Astrocyte (in vitro differentiated cells and primary cell): ENCODE data around the gene FOXK2. TPM values are rescaled to one million over a fixed set of nuclear protein-coding genes. Genes with fewer than 3 reads are reported as not detected.

Experiments used
- DNase-seq: peaks from one replicate; pipeline ENCODE4 v3.0.0-alpha.2; 2010; ENCODE audit warnings: low read depth
- FAIRE-seq: peaks from 2 replicates; lab custom pipeline; 2011; peaks lifted over from hg19 to GRCh38; lab: Jason Lieb, UNC
- H2AFZ ChIP-seq: 2 replicates; pipeline ENCODE4 v1.6.0; 2012; ENCODE audit warnings: low read depth, low read length, inconsistent platforms
- H3K27ac ChIP-seq: 2 replicates; pipeline ENCODE4 v1.5.1; 2011; ENCODE audit warnings: low read depth, low read length, inconsistent platforms
- H3K27me3 ChIP-seq: 2 replicates; pipeline ENCODE4 v1.6.0; 2011; ENCODE audit warnings: low read length, inconsistent platforms; ENCODE audit not compliant: insufficient read depth
- H3K36me3 ChIP-seq: 2 replicates; pipeline ENCODE4 v1.5.1; 2011; ENCODE audit warnings: low read length, inconsistent platforms; ENCODE audit not compliant: insufficient read depth
- H3K4me1 ChIP-seq: 2 replicates; pipeline ENCODE4 v1.5.1; 2011; ENCODE audit warnings: low read length, inconsistent platforms; ENCODE audit not compliant: insufficient read depth
- H3K4me2 ChIP-seq: 2 replicates; pipeline ENCODE4 v1.6.0; 2012; ENCODE audit warnings: low read length, inconsistent platforms
- H3K4me3 ChIP-seq: 2 replicates; pipeline ENCODE4 v1.5.1; 2011; ENCODE audit warnings: low read depth, mild to moderate bottlenecking, low read length, inconsistent platforms; ENCODE audit not compliant: insufficient read depth
- H3K79me2 ChIP-seq: 2 replicates; pipeline ENCODE4 v1.6.0; 2012; ENCODE audit warnings: mild to moderate bottlenecking, low read length, inconsistent platforms; ENCODE audit not compliant: insufficient read depth
- H3K9ac ChIP-seq: 2 replicates; pipeline ENCODE4 v1.6.0; 2012; ENCODE audit warnings: mild to moderate bottlenecking, low read length, inconsistent platforms
- H3K9me3 ChIP-seq: 2 replicates; pipeline ENCODE4 v1.5.1; 2012; ENCODE audit warnings: low read depth, mild to moderate bottlenecking, low read length, inconsistent platforms; ENCODE audit not compliant: insufficient read depth
- H4K20me1 ChIP-seq: 2 replicates; pipeline ENCODE4 v1.6.0; 2012; ENCODE audit warnings: low read length, inconsistent platforms; ENCODE audit not compliant: insufficient read depth
- H3K27ac Mint-ChIP-seq: one replicate; pipeline ENCODE4 v1.8.0; 2021; ENCODE audit warnings: mild to moderate bottlenecking, mixed read lengths; ENCODE audit not compliant: unreplicated experiment
- H3K27me3 Mint-ChIP-seq: one replicate; pipeline ENCODE4 v1.8.0; 2021; ENCODE audit warnings: low read depth, mixed read lengths; ENCODE audit not compliant: unreplicated experiment
- H3K36me3 Mint-ChIP-seq: one replicate; pipeline ENCODE4 v1.8.0; 2021; ENCODE audit warnings: low read depth, mixed read lengths; ENCODE audit not compliant: unreplicated experiment
- H3K4me1 Mint-ChIP-seq: one replicate; pipeline ENCODE4 v1.8.0; 2021; ENCODE audit warnings: low read depth, mixed read lengths; ENCODE audit not compliant: unreplicated experiment
- H3K4me3 Mint-ChIP-seq: one replicate; pipeline ENCODE4 v1.8.0; 2021; ENCODE audit warnings: mild to moderate bottlenecking, moderate library complexity, mixed read lengths; ENCODE audit not compliant: unreplicated experiment
- H3K9me3 Mint-ChIP-seq: one replicate; pipeline ENCODE4 v1.8.0; 2021; ENCODE audit warnings: mild to moderate bottlenecking, mixed read lengths; ENCODE audit not compliant: unreplicated experiment
- EZH2 ChIP-seq: IDR thresholded peaks from 2 replicates; pipeline ENCODE4 v1.6.1; 2012; ENCODE audit warnings: mild to moderate bottlenecking, low read length, inconsistent platforms; ENCODE audit not compliant: insufficient read depth
- total RNA-seq: library from RNA; stranded (reverse); gene quantifications from 2 replicates; pipeline ENCODE4 v1.2.1, GENCODE V29; 2021
- TF ChIP-seq, protein P1 (sequence below): IDR thresholded peaks from 2 replicates; pipeline ENCODE4 v1.5.1; 2011; ENCODE audit warnings: low read depth, mild to moderate bottlenecking, inconsistent platforms, low read length, moderate library complexity; ENCODE audit not compliant: insufficient read depth

FOXK2 gene
- total RNA-seq, 1 donor from 2014 or later, result 68.0 TPM

DNA sequence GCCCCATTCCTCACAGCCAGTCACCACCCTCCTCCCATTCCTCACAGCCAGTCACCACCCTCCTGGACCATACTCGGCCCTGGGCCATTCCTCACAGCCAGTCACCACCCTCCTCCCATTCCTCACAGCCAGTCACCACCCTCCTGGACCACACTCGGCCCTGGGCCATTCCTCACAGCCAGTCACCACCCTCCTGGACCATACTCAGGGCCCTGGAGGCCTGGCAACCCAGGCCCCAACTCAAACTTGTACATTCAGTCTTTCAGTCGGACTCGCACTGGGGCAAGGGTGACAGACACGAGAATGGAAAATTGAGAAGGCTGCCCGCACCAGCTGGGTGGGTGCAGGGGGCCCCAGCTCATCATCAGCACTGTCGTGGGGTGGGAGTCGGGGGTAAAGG, 30.4 kb upstream of the FOXK2 start:
- H3K27ac Mint-ChIP-seq, result no peak overlapping the region

DNA sequence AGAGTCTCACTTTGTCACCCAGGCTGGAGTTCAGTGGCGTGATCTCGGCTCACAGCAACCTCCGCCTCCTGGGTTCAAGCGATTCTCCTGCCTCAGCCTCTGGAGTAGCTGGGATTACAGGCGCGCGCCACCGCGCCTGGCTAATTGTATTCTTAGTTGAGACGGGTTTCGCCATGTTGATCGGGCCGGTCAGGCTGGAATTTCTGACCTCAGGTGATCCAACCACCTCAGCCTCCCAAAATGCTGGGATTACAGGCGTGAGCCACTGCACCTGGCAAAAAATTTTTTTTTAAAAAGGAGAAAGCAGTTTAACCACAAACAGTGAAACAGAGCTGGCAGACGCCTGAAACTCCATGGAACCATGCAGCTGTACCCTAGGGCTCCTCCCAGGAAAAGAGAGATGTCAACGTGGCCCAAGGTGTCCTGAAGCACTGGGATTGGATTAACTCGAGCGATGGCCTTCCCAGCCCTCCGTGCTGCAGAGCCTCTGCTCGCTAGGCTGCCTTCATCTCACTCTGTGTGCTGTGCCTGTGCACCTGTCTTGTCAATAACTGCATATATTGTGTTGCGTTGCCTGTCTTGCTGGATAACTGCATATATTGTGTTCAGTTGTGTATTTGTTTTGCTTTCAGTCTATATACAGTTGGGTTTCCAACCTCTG, 29.6 kb upstream of the FOXK2 start:
- no peak overlapping the region for H3K27ac Mint-ChIP-seq
- no peaks in the 10 kb centered on the region for H3K9me3 Mint-ChIP-seq
- H4K20me1 ChIP-seq, result peaks cover 3% of the 10 kb centered on the region
- no peaks in the 10 kb centered on the region for H3K79me2 ChIP-seq
- no peak for TF ChIP-seq EZH2
- TF ChIP-seq, protein P1, sequence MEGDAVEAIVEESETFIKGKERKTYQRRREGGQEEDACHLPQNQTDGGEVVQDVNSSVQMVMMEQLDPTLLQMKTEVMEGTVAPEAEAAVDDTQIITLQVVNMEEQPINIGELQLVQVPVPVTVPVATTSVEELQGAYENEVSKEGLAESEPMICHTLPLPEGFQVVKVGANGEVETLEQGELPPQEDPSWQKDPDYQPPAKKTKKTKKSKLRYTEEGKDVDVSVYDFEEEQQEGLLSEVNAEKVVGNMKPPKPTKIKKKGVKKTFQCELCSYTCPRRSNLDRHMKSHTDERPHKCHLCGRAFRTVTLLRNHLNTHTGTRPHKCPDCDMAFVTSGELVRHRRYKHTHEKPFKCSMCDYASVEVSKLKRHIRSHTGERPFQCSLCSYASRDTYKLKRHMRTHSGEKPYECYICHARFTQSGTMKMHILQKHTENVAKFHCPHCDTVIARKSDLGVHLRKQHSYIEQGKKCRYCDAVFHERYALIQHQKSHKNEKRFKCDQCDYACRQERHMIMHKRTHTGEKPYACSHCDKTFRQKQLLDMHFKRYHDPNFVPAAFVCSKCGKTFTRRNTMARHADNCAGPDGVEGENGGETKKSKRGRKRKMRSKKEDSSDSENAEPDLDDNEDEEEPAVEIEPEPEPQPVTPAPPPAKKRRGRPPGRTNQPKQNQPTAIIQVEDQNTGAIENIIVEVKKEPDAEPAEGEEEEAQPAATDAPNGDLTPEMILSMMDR, result no peak
- peaks cover 12% of the 10 kb centered on the region for H3K4me1 ChIP-seq
- H3K36me3 ChIP-seq, result peaks cover 3% of the 10 kb centered on the region
- no peak for DNase-seq
- FAIRE-seq, result no peak
- no peak overlapping the region for H3K4me2 ChIP-seq
- H2AFZ ChIP-seq, result no peak overlapping the region
- H3K4me1 Mint-ChIP-seq, result no peaks in the 10 kb centered on the region
- H3K4me3 Mint-ChIP-seq, result no peak overlapping the region
- no peaks in the 10 kb centered on the region for H3K27me3 ChIP-seq
- peaks cover 3% of the 10 kb centered on the region for H3K27me3 Mint-ChIP-seq
- peaks cover 16% of the 10 kb centered on the region for H3K36me3 Mint-ChIP-seq
- H3K9ac ChIP-seq, result no peak overlapping the region
- H3K4me3 ChIP-seq, result no peak overlapping the region
- H3K9me3 ChIP-seq, result no peaks in the 10 kb centered on the region
- no peak overlapping the region for H3K27ac ChIP-seq

More for the DNA sequence above, 30.4 kb upstream of the FOXK2 start:
- Mint-ChIP-seq H3K27me3 (peaks cover 3% of the 10 kb centered on the region), H3K4me3 (no peak overlapping the region), H3K9me3 (no peaks in the 10 kb centered on the region), H3K36me3 (peaks cover 18% of the 10 kb centered on the region), H3K4me1 (no peaks in the 10 kb centered on the region)
- DNase-seq, result peak; percentile 76
- Histone ChIP-seq H4K20me1 (peaks cover 3% of the 10 kb centered on the region), H2AFZ (no peak overlapping the region), H3K79me2 (no peaks in the 10 kb centered on the region), H3K9me3 (no peaks in the 10 kb centered on the region), H3K27ac (no peak overlapping the region), H3K9ac (no peak overlapping the region), H3K27me3 (no peaks in the 10 kb centered on the region), H3K4me2 (no peak overlapping the region), H3K4me3 (no peak overlapping the region), H3K36me3 (peaks cover 9% of the 10 kb centered on the region), H3K4me1 (peaks cover 12% of the 10 kb centered on the region)
- TF ChIP-seq, protein P1, result no peak
- no peak for TF ChIP-seq EZH2
- no peak for FAIRE-seq

DNA sequence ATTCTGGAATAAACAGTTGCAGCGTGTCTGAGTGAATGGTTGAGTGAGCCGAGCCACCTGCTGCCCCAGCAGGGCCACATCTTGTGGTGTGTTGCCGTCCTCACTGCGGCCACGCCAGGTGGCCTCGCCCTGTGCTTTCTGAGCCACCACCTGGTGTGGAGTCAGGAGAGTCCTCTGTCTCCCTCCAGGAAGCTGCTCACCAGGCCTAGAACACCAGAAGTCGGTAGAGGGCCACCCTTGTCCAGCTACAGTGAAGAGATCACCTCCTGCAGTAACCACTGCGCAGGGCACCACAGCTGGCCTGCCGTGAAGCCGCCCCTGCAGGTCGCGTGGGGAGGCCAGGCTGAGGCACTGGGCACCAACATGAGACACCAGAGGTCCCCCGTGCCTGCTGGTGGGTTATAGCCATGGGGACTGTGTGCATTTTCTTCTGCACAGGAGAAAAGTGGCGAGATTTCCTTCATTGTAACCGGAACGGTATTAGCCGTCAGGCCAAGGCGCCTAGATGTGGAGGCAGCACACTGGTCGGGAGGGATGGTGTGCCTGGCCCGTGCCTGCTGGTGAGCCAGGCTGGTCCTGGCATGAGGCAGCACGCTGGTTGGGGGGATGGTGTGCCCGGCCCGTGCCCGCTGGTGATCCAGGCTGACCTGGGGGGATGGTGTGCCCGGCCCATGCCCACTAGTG, 28.9 kb upstream of the FOXK2 start:
- no peak overlapping the region for H3K27ac Mint-ChIP-seq
- no peaks in the 10 kb centered on the region for H3K9me3 Mint-ChIP-seq
- H3K4me3 ChIP-seq, result no peak overlapping the region

More for the DNA sequence above, 28.9 kb upstream of the FOXK2 start:
- no peaks in the 10 kb centered on the region for H3K27me3 ChIP-seq
- H3K9ac ChIP-seq, result no peak overlapping the region
- no peak for FAIRE-seq
- H3K4me1 ChIP-seq, result peaks cover 12% of the 10 kb centered on the region
- H3K36me3 ChIP-seq, result no peaks in the 10 kb centered on the region
- H3K4me3 Mint-ChIP-seq, result no peak overlapping the region
- peaks cover 3% of the 10 kb centered on the region for H3K27me3 Mint-ChIP-seq
- TF ChIP-seq EZH2, result no peak
- TF ChIP-seq, protein P1, result no peak
- H3K9me3 ChIP-seq, result no peaks in the 10 kb centered on the region
- H4K20me1 ChIP-seq, result peaks cover 3% of the 10 kb centered on the region
- no peaks in the 10 kb centered on the region for H3K4me1 Mint-ChIP-seq
- no peak overlapping the region for H3K27ac ChIP-seq
- peaks cover 14% of the 10 kb centered on the region for H3K36me3 Mint-ChIP-seq
- no peak for DNase-seq
- no peaks in the 10 kb centered on the region for H3K79me2 ChIP-seq
- H3K4me2 ChIP-seq, result no peak overlapping the region
- H2AFZ ChIP-seq, result no peak overlapping the region
